Liver (tissue), 3 donors: ENCODE measurements around the gene BIRC3.

Experiments
- ATF3 ChIP-seq: IDR thresholded peaks from 2 replicates; pipeline ENCODE4 v1.6.1; 2016; ENCODE audit warnings: antibody characterized with exemption
- CTCF ChIP-seq: fragments of 150-350 bp; IDR thresholded peaks from 2 replicates; pipeline ENCODE4 v1.5.1; 2017; ENCODE audit warnings: improper control_type of control experiment, low read depth, low read length; ENCODE audit not compliant: missing input control
- EGR1 ChIP-seq, 2 donors: IDR thresholded peaks; 2 replicates each; pipeline ENCODE4 v1.6.1; 2016 to 2018; ENCODE audit warnings: antibody characterized with exemption in 2 of 2, low read depth in 2 of 2
- GABPA ChIP-seq, 2 donors: IDR thresholded peaks in 1 of 2; conservative IDR thresholded peaks in 1 of 2; 2 replicates each; pipeline ENCODE4 v1.6.1; 2016; ENCODE audit warnings: antibody characterized with exemption in 2 of 2, mild to moderate bottlenecking in 1 of 2, moderate library complexity in 1 of 2
- JUND ChIP-seq, 2 donors: IDR thresholded peaks; 2 replicates each; pipeline ENCODE4 v1.6.1; 2016; ENCODE audit warnings: antibody characterized with exemption in 2 of 2
- MAX ChIP-seq: IDR thresholded peaks from 2 replicates; pipeline ENCODE4 v1.6.1; 2016; ENCODE audit warnings: antibody characterized with exemption
- RAD21 ChIP-seq, 2 donors: IDR thresholded peaks; 2 replicates each; pipeline ENCODE4 v1.6.1; 2016; ENCODE audit warnings: antibody characterized with exemption in 2 of 2, mild to moderate bottlenecking in 2 of 2
- REST ChIP-seq: IDR thresholded peaks from 2 replicates; pipeline ENCODE4 v1.6.1; 2016; ENCODE audit warnings: antibody characterized with exemption, mild to moderate bottlenecking
- RXRA ChIP-seq, 2 donors: IDR thresholded peaks; 2 replicates each; pipeline ENCODE4 v1.6.1; 2017 to 2018; ENCODE audit warnings: antibody characterized with exemption in 2 of 2, mild to moderate bottlenecking in 1 of 2
- TAF1 ChIP-seq: conservative IDR thresholded peaks from 2 replicates; pipeline ENCODE4 v1.6.1; 2016; ENCODE audit warnings: antibody characterized with exemption, mild to moderate bottlenecking
- YY1 ChIP-seq: IDR thresholded peaks from 2 replicates; pipeline ENCODE4 v1.6.1; 2016; ENCODE audit warnings: antibody characterized with exemption, mild to moderate bottlenecking
- ZBTB33 ChIP-seq: IDR thresholded peaks from 2 replicates; pipeline ENCODE4 v1.6.1; 2016; ENCODE audit warnings: antibody characterized with exemption
- donor health status: healthy.
- donor health status: healthy.

- TF ChIP-seq CTCF: no peak
- TF ChIP-seq JUND (IDR thresholded peaks at IDR 0.05): no peak
- TF ChIP-seq GABPA (IDR thresholded peaks at IDR 0.05 in 1 of 2, conservative IDR thresholded peaks at IDR 0.05 in 1 of 2): no peak
- TF ChIP-seq REST: no peak
- no peak for TF ChIP-seq TAF1
- TF ChIP-seq RXRA (IDR thresholded peaks at IDR 0.05): no peak
- TF ChIP-seq EGR1 (IDR thresholded peaks at IDR 0.05; ENCODE audit: low read depth in 2 of 2): no peak
- no peak for TF ChIP-seq MAX
- TF ChIP-seq RAD21 (IDR thresholded peaks at IDR 0.05): no peak
- no peak for TF ChIP-seq ZBTB33
- TF ChIP-seq ATF3: no peak
- TF ChIP-seq YY1: no peak
Observed at GRCh38 chr11:102284008-102284407, 33.3 kb upstream of the BIRC3 start.
